ENCODE results near the gene RPS17. TPM values are rescaled to one million over a fixed set of nuclear protein-coding genes. Genes with fewer than 3 reads are reported as not detected.
A peak's percentile ranks its signal among the peaks of the same experiment; 100 is the strongest.
"Not testable (repeated sequence)": the region's sequence is repeated elsewhere in the genome, so short reads cannot be mapped to it uniquely, and the experiment has no call there.

The RPS17 gene
- total RNA-seq, 1 experiment from 2014 or later, result 3,753 TPM

DNA sequence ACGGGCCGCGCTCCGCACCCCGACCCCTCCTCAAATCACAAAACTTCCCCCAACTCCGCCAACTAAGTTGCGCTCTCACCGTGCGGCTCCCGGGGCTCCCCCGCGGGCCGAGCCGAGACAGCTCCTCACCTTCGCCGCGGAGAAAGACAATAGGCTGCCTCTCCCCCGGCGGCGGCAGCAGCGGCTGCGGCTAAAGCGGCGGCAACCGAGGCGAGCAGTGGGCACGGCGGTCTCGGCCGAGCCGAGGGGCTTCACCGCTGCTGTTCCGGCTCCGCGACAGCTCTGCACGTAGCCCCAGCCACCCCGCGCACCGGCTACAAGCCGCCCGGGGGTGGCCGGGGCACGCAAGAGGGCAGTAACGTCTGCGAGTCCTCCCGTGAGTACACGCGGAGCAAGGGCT is 26.7 kb downstream of the RPS17 start:
- not testable (repeated sequence) for DNase-seq (ENCODE audit: low spot score)

DNA sequence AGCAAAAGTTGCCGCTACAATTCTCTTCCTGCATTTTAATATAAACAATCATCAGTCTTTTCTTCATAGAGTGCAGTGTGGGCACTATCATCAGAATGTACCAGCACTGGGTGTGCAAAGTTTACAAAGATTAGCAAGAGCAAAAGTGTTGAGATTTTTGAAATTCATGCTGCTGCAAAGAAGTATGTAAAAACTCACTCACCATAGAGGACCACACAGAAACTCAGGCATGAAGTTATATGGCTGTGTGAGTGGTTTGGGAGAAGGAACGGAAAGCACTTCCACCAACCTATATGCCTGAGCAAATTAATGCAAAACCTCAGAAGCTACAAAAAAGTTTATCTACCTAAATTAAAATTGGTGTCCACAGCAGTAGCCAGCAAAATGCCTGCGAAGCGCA is 32.6 kb downstream of the RPS17 start:
- DNase-seq (ENCODE audit: low spot score), result not testable (repeated sequence)

DNA sequence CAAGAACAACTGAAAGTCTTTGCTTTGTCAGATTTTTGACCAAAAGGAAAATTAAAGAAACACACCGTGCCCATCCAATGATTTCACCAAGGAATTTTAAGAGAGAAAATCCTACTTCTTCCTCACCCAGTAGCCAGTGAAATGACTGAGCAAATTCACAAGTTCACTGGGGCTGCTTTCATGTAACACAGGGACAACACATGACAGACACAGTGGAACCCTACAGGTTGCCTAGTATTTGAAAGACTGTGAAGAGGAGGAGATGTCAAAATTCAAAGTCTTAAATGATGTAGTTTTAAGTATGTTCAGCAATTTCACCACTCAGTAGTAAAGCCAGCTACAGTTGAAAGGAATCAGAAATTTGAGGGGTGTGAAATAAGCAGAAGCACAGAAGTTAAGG is 33.2 kb downstream of the RPS17 start:
- DNase-seq (ENCODE audit: low spot score), result not testable (repeated sequence)

DNA sequence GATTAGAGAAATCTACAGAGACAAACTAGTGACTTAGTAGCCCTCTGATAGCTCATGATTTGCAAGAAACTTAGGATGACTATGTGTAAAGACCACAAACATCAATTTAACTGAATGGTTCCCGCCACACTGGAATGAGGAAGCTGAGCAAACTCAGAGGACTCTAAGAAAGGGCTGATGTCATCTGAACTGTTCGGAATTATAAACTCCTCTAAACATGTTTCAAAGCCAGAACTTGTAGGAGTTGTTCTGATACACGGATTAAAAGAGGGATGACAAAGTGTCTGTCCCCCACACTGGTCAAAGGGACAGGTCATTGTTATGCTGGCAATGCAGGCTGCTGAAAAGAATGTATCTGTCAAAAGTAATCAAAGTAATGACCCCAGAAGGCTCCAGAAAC is 34.4 kb downstream of the RPS17 start:
- DNase-seq (ENCODE audit: low spot score), result not testable (repeated sequence)

DNA sequence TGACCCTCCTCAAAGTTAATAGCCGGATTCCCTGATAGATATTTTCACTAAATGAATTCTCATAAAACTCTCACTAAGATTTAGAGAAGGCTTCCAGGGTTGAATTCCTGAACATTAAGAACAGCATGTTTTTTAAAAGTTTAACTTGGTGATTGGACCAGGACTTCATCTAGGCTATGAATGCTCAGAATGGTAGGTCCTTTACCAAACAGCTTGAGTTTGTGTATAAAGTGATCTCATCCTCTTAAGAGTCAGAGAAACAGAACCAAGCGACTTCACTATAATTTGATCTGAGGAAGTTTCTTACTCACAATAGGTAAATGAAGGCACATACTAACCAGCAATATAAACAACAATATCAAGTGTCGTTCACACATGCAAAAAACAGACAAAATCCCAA is 36.2 kb downstream of the RPS17 start:
- not testable (repeated sequence) for DNase-seq (ENCODE audit: low spot score)

DNA sequence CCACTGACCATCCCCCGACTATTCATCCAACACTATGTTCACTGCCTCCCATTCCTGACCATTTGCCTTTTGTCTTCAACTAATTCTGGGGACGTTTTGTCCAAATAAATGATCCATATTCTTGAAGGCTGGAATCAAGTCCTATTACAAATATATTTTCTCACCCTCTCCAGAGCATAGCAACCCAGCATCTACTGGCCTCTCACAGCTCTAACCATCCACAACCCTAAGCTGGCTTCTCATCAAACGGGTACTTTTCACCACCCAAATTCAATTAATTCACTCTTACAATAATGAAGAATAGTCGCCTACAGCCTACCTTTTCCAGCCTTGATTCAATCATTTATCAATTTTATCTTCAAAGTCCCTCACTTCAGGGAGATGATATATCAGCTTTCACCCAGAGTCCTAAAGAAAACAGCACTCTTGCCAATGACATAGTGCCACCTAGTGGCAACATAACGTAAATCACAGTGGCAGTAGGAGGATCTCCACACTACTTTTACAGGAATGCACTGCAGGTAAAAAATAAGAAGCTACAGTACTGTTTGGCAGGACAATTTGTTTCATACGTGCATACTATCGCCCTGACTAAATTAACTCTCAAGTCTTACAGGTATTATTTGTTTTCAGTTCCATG is 37.4 kb downstream of the RPS17 start:
- not testable (repeated sequence) for DNase-seq (ENCODE audit: low spot score)

DNA sequence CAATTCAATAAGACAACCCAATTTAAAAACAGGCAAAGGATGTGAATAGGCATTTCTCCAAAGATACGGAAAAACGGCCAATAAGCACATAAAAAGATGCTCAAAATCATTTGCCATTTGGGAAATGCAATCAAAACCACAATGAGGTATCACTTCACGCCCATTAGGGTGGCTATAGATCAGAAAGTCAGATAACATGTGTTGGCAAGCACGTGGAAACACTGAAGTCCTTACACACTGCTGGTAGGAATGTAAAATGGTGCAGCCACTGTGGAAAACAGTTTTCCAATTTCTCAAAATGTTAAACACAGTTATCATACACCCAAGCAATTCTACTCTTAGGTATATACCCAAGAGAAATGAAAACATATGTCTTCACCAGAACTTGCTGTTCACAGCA is 39.5 kb downstream of the RPS17 start:
- DNase-seq (ENCODE audit: low spot score), result peak; percentile 0

DNA sequence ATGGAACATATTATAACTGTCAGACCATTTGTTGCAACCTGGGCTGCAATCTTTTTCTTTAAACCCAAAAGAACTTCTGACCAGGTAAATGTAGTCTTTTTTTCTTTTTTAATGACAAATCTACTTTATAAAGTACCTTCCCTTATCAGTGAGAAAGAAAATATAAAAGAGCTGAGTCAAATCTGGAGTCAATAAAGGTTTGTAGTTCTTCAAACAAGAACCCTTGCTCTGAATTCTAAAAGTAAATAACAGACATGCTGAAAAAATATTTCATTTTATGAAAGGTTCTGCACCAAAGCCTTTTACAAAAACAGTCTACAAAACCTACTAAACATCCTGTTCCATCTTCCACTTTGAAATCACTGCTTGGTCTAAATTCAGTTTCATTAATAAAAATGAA is 42.3 kb downstream of the RPS17 start:
- not testable (repeated sequence) for DNase-seq (ENCODE audit: low spot score)

DNA sequence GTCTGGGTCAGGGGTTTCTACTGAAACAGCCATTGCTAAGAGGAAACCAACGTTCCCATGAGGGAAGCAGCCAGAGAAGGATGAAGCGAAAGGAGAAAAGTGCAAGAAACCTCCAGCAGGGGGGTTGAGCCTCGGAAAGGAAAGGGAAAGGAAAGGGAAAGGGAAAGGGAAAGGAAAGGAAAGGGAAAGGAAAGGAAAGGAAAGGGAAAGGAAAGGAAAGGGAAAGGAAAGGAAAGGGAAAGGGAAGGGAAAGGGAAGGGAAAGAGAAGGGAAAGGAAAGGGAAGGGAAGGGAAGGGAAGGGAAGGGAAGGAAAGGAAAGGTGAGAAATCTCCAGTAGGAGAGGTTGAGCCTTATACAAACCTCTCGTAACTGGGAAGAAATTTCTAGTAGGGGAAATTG is 52.0 kb downstream of the RPS17 start:
- DNase-seq (ENCODE audit: low spot score), result peak; percentile 59

DNA sequence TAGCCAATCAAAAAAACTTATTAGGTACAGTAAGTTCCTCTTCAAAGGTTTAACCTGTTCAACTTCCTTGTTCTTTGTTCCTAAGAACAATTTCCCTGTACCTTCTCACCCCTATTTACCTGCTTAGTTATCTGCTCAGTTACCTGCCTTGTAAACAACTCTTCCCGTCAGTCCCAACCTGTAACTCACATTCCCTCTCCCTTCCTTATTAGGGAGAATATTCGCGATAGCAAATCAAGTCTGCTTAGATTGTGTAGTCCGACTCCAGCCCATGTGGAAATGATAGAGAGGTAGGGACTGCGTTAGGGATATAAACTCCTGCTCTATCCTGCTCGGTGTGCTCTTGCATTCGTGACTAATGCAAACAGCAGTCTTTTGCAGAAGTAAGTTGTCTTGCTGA is 53.2 kb downstream of the RPS17 start:
- DNase-seq (ENCODE audit: low spot score), result not testable (repeated sequence)

Other genes starting within 250 kb of the RPS17 start
- gene GOLGA6L10, start 191.0 kb downstream of the RPS17 start, total RNA-seq (2014; rRNA removed; shearing (Covaris generic)), result 0.16 TPM in 1 of 2 replicates, not detected in the other
- 2.5 and 2.9 TPM in 2 replicates for gene GOLGA6L9, start 110.6 kb downstream of the RPS17 start, total RNA-seq (2014; rRNA removed; shearing (Covaris generic))
- not detected in 2 replicates for gene CPEB1, start 106.9 kb upstream of the RPS17 start, total RNA-seq (2014; rRNA removed; shearing (Covaris generic))
- not detected in 2 replicates for gene AP3B2, start 169.4 kb upstream of the RPS17 start, total RNA-seq (2014; rRNA removed; shearing (Covaris generic))